GM21447 (cell line): ENCODE results near the gene FBXO39.
"Not testable (repeated sequence)": the region's sequence is repeated elsewhere in the genome, so short reads cannot be mapped to it uniquely, and the experiment has no call there.

Experiments used
- ATAC-seq: cut with Tn5 transposase; IDR thresholded peaks from one replicate; pipeline ENCODE4 v1.9.1; 2021; ENCODE audit not compliant: unreplicated experiment

FBXO39 gene

DNA sequence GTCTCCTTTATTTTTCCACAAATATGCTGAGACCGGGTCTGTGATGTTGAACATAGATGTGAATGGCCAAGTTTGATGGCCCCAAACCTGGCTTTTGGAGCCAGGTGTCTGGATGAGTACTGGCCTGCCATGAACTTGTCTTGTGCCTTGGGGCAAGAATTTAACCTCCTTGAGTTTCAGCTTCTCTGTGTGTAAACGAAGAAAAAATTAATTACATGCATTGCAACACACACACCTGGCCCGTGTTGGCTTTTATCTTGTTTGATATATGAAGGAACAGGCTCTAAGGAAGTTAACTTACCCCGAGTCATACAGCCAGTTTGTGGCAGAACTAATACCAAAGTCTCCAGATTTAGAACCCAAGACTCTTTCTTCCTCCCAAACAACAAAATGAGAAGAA, 13.1 kb downstream of the FBXO39 start:
- no peak for ATAC-seq

DNA sequence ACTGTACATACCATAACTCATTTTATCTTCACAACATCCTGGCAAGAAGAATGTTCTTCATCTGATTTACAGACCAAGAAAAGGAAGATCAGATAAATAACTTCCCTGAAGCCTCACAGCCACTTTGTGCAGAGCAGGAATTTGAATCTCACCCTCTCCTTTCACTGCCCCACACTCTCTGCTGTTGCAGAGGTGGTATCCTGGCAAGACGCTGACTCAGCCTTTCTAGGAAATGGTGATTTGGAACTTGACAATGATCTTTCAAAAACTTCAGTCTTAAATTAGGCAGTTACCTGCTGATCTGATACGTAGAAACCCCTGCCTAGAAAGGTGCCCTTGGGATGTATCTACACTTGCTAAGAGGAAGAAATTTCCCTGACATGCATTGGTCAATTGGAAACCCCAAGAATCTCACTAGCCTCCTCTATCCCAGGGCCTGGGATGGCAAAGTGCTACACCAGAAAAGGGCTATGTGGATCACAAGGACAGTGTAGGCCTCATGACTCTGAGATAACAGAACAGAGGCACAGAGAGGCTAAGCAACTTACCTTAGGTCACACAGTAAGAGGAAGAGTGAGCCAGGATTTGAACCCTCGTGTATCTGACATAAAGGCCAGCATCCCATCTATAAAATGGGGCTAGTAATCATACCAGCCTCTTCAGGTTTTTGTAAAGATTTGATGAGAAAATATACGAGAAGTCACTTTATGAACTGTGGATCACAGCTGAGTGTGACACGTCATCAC, 17.9 kb downstream of the FBXO39 start:
- no peak for ATAC-seq

DNA sequence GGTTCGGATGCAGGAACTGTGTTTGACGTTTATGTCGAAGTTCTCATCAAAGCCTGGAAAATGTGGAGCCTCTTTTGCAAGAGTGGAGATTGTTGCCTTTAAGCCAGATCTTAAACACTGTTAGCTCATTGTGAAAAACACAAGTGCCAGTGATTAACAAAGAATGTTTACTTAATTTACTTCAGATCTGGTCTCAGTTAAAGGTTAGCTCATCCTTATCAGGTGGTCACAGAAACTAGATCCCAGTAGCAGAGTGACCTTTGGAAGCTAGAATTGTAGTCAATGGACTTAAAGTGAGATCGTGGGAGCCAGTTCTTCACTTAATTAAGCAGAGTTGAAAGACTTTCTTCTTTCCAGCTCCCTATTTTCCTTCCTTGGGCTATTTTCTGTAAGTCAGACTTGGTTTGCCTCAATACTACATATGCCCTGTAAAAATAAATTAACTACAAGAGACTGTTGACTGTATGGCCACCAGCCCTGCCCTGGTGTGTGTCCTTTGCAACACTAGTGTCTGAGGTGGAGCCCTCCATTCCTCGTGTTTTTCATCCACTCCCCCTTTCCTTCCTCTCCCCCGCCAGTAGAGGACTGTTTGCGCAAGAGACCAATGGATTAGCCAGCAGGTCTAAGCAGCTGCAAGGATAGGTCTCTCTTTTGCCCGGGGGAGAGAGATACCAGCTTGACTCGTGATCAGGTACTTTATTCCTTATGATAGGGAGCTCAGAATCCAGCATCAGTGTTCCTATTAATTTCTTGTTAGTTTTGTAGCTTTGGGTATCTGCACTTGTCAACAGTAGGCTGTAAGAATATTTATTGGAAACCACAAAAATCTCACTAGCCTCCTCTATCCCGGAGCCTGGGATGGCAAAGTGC, 20.2 kb downstream of the FBXO39 start:
- no peak for ATAC-seq

DNA sequence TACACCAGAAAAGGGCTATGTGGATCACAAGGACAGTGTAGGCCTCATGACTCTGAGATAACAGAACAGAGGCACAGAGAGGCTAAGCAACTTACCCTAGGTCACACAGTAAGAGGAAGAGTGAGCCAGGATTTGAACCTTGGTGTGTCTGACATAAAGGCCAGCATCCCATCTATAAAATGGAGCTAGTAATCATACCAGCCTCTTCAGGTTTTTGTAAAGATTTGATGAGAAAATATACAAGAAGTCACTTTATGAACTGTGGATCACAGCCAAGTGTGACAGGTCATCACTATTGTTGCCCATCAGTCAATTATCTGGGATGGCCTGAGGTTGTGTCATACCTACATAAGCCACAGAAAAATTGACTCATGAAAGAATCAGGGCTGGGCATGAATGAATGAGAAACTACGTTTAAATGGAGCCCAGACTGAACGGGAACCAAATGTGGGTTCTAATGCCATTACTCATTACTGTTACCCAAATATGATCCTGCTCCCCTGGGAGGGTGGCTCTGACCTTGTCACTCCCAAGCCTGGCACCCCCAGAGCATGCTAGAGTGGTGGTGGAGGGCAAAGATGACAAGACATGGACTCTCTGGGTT, 21.0 kb downstream of the FBXO39 start:
- no peak for ATAC-seq

DNA sequence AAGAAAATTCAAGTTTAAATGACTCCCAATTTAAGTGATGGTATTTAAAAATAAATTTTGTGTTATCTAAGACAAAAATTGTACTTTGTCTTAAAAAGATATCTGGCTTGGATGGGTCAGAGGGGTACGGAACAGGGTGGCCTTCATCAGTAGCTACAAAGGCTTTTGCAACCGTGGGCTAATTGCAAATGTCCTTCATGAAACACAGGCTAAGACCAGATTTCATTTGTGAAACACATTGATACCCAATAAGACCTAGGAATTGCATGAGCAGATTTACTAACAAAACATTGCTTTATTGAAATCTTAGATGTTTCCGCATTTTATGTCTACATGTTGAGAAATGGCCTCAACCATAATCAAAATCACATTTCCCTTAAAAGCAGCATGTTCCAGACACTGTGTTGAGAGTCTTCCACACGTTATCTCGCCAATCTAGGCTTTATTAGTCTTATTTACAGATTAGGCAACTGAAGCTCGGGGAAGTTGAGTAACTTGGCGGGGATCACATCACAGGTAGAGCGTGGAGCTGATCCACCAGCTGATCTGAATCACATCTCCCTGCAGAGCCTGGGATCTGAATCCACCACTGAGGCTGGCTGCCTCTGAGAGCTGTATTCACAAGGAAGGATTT, 21.8 kb downstream of the FBXO39 start:
- no peak for ATAC-seq

DNA sequence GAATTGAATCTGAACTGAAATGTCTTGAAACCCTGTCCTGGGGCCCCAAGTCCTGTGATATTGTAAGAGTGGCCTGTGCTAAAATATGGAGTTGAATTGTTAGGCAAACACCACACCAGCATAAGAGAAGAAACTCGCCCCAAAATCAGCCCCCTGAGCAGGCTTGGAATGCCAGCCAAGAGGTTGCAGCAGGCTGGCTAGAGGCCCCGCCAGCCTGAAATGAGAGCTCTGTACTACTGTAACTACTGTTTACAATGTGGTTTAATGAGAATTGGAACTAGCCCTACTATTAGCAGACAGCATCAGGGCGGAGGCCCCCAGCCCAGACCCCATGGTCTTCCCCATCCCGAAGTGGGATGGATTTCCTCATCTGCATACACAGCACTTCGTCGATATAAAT, 23.7 kb downstream of the FBXO39 start:
- no peak for ATAC-seq

- no peak for ATAC-seq
Measured at GRCh38 chr17:6800422-6801027, 24.5 kb downstream of the FBXO39 start.

DNA sequence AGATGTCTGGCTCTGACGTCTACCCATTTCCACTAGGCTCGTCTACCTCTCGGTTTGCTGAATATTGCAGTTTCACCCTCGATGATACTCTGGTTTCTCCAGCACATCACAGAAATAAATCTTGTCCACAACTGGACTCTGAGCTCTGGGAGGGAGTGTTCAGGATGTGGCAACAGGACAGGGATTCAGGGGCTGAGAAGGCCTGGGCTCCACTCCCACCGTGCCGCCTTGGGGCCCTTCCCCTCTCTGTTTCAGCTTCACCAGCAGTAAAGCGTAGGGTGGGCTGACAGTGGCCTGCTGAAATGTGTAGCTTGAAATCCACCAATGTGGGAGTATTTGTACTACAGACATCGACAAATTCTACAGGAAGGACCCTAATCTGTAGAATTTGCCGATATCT, 35.5 kb downstream of the FBXO39 start:
- ATAC-seq: no peak

- ATAC-seq: no peak
Measured at GRCh38 chr17:6812295-6812694, 36.3 kb downstream of the FBXO39 start.

DNA sequence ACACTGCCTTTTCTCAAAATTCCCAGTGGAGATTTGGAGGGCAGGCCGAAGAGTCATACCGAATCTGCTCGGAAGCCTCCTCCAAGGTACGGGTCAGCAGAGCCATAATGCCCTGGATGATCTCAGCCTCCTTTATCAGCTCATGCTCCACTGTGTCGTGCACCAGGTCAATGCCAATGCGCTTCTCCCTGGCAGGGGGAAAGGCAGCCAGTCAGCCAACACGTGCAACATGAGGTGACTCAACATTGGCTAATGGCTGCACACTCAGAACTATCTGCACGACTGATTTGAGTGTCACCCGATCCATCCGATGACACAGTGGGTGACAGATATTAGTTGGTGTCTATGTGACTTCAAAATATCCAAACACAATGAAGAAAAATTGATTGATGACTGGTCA, 39.8 kb downstream of the FBXO39 start:
- ATAC-seq: no peak

- ATAC-seq: not testable (repeated sequence)
Measured at GRCh38 chr17:6816368-6816767, 40.4 kb downstream of the FBXO39 start.

DNA sequence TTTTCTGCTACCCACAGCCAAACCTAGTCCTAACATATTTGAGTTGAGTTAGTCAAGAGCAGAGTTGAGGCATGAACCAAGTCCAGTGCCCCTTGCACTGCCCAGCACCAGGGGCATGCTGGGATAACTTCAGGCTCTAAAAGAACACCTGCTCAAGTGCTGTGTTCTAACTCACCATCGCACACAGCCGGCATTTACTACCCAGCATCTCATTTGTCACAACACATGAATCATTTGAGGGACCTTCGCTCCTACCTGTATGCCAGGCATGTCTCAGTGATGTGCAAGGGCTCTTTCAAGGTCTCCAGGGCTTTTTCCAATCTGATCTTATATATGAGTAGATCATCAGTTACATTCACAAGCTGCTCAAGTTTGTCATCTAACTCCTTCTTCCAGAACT, 42.9 kb downstream of the FBXO39 start:
- ATAC-seq: no peak

- ATAC-seq: no peak
Measured at GRCh38 chr17:6823011-6823442, 47.0 kb downstream of the FBXO39 start.

DNA sequence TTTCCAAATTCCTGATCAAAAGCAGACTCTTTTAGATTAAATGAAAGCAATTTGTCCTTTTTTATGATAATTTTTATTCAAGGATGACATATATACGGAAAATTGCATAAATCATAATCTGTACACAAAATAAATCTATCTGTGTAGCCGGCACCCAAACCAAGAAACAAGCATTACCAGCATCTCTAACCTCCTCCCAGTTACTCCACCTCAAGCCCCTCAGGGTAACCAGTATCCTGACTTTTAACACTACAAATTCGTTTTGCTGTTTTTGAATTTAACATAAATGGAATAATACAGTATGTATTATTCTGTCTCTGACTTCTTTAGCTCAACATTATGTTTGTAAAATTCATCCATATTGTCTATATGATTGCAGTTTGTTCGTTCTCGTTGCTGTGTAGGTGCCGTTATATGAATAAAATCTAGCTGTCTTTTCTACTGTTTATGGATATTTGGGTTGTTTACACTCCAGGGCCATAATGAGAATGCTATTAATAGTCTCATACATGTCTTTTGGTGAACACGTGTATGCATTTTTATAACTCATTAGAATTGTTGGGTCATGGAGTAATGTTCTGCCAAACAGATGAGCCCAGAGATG, 54.5 kb downstream of the FBXO39 start:
- no peak for ATAC-seq

GRCh38 chr17:6831661-6832263, 55.7 kb downstream of the FBXO39 start, which contains the start of gene TEKT1:
Gene TEKT1 (minus strand): TSS chr17:6831729. CDS start chr17:6830376, 1,353 bp downstream.
- ATAC-seq: no peak
